GM18868 (cell line): Measurements from ENCODE around the gene STX5.
A peak's percentile ranks its signal among the peaks of the same experiment; 100 is the strongest.
"Not testable (repeated sequence)": the region's sequence is repeated elsewhere in the genome, so short reads cannot be mapped to it uniquely, and the experiment has no call there.

Experiments
- ATAC-seq: cut with Tn5 transposase; IDR thresholded peaks from one replicate; pipeline ENCODE4 v1.9.1; 2021; ENCODE audit warnings: mild to moderate bottlenecking, moderate library complexity; ENCODE audit not compliant: unreplicated experiment

The STX5 gene

GRCh38 chr11:62854825-62855570 lies 23.1 kb upstream of the STX5 start:
- no peak for ATAC-seq

GRCh38 chr11:62854013-62854824 lies 22.4 kb upstream of the STX5 start:
- no peak for ATAC-seq

GRCh38 chr11:62853279-62853965 lies 21.6 kb upstream of the STX5 start:
- ATAC-seq, result no peak

- ATAC-seq, result no peak
These were observed 20.8 kb upstream of the STX5 start for GRCh38 chr11:62852523-62853188.

GRCh38 chr11:62851807-62852522 lies 20.1 kb upstream of the STX5 start:
- no peak for ATAC-seq

- no peak for ATAC-seq
These were observed 19.3 kb upstream of the STX5 start for GRCh38 chr11:62850911-62851806.

- no peak for ATAC-seq
These were observed 16.0 kb upstream of the STX5 start for GRCh38 chr11:62847767-62848314.

- no peak for ATAC-seq
These were observed 14.3 kb upstream of the STX5 start for GRCh38 chr11:62846177-62846576.

- no peak for ATAC-seq
These were observed 12.3 kb upstream of the STX5 start for GRCh38 chr11:62844154-62844553.

- ATAC-seq, result no peak
These were observed 11.6 kb upstream of the STX5 start for GRCh38 chr11:62843466-62843865.

GRCh38 chr11:62842891-62843290 lies 11.0 kb upstream of the STX5 start:
- not testable (repeated sequence) for ATAC-seq

GRCh38 chr11:62842171-62842741 lies 10.4 kb upstream of the STX5 start:
- ATAC-seq, result no peak

GRCh38 chr11:62841361-62842170 lies 9.7 kb upstream of the STX5 start:
- ATAC-seq, result peak; percentile 67

- not testable (repeated sequence) for ATAC-seq
These were observed 9.0 kb upstream of the STX5 start for GRCh38 chr11:62840721-62841360.

GRCh38 chr11:62839050-62839945 lies 7.4 kb upstream of the STX5 start, which contains the start of gene WDR74:
TSS of gene WDR74 (minus strand) at chr11:62839590. CDS start at chr11:62839570, 20 bp downstream.
- ATAC-seq, result peak; percentile 39

GRCh38 chr11:62835336-62835735 lies 3.5 kb upstream of the STX5 start:
- ATAC-seq, result no peak
